ENCODE data around the gene FAAP24.
"Not testable (repeated sequence)": the region's sequence is repeated elsewhere in the genome, so short reads cannot be mapped to it uniquely, and the experiment has no call there.

Gene FAAP24

GRCh38 chr19:33000910-33001309, 28.9 kb downstream of the FAAP24 start:
- DNase-seq = no peak

GRCh38 chr19:33002126-33002865, 30.3 kb downstream of the FAAP24 start:
- DNase-seq = not testable (repeated sequence)

- not testable (repeated sequence) for DNase-seq
Observed at GRCh38 chr19:33003424-33004024, 31.5 kb downstream of the FAAP24 start.

GRCh38 chr19:33005440-33005839, 33.4 kb downstream of the FAAP24 start:
- no peak for DNase-seq

GRCh38 chr19:33008738-33009137, 36.7 kb downstream of the FAAP24 start:
- DNase-seq = no peak

- DNase-seq = not testable (repeated sequence)
Observed at GRCh38 chr19:33010891-33011290, 38.8 kb downstream of the FAAP24 start.

GRCh38 chr19:33022472-33023116, 50.6 kb downstream of the FAAP24 start:
- no peak for DNase-seq

GRCh38 chr19:33024398-33024797, 52.4 kb downstream of the FAAP24 start:
- DNase-seq = no peak

GRCh38 chr19:33025468-33026238, 53.6 kb downstream of the FAAP24 start:
- not testable (repeated sequence) for DNase-seq

GRCh38 chr19:33026602-33027001, 54.6 kb downstream of the FAAP24 start:
- DNase-seq = not testable (repeated sequence)

All from inflammatory macrophage treated with lipopolysaccharide for 1 hour (primary cell).